Measurements from ENCODE around the gene ELF4. TPM values are rescaled to one million over a fixed set of nuclear protein-coding genes. Genes with fewer than 3 reads are reported as not detected.

ELF4 gene
- total RNA-seq, 2 donors from 2014 or later = 39.8 to 61.9 TPM

Other genes with a start within 250 kb of the ELF4 start
- 10 to 100 TPM; 10.5 to 13.2 TPM for gene UTP14A, start 204.3 kb downstream of the ELF4 start, total RNA-seq
- 10 to 100 TPM; 10.6 to 12.2 TPM for gene BCORL1, start 127.9 kb downstream of the ELF4 start, total RNA-seq
- gene AIFM1, start 55.3 kb upstream of the ELF4 start, total RNA-seq = 10 to 100 TPM; 67.0 to 76.9 TPM
- gene RAB33A, start 61.5 kb upstream of the ELF4 start, total RNA-seq = under 1 TPM in 1 of 2 donors, not detected in 1; 0.34 TPM
- gene ZNF280C, start 158.4 kb upstream of the ELF4 start, total RNA-seq = 1 to 10 TPM; 2.7 to 2.9 TPM
- gene SLC25A14, start 229.4 kb upstream of the ELF4 start, total RNA-seq = 1 to 10 TPM; 6.3 to 7.8 TPM

Measured in left colon (tissue), 2 donors.